GM18502 (cell line): ENCODE results near the gene MTA2.
A peak's percentile ranks its signal among the peaks of the same experiment; 100 is the strongest.

Experiments used
- ATAC-seq: cut with Tn5 transposase; IDR thresholded peaks from one replicate; pipeline ENCODE4 v1.9.1; 2021; ENCODE audit warnings: mild to moderate bottlenecking; ENCODE audit not compliant: unreplicated experiment, poor library complexity

Gene MTA2

DNA sequence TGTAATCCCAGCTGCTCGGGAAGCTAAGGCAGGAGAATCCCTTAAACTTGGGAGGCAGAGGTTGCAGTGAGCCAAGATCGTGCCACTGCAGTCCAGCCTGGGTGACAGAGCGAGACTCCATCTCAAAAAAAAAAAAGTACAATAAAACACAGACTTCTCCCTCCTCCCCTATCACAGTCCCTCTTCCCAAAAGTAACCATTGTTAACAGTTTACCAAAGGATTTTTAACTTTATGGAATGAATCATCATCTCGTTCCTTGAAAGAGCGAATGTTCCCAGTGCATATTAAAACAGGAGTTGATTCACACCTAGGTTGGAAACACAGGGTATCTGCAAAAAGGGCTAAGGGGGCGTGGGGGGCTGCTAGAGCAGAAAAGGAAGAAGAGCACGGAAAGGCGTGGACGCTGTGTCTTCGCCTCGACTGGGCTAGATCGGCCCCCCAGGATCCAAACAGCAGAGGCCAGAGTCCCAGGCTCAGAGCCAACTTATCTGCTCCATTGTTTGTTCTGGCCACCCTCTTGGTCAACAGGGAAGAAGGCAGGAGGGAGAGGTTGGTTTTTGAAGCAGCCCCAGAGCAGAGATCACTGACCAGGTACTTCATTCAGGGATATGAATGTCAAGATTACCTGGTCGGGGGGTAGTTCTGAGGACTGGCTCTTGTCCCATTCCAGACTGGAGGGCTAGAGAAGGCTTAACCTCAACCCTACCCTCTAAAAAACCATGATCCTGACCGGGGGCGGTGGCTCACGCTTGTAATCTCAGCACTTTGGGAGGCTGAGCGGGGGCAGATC, 52.9 kb downstream of the MTA2 start:
- ATAC-seq: no peak

DNA sequence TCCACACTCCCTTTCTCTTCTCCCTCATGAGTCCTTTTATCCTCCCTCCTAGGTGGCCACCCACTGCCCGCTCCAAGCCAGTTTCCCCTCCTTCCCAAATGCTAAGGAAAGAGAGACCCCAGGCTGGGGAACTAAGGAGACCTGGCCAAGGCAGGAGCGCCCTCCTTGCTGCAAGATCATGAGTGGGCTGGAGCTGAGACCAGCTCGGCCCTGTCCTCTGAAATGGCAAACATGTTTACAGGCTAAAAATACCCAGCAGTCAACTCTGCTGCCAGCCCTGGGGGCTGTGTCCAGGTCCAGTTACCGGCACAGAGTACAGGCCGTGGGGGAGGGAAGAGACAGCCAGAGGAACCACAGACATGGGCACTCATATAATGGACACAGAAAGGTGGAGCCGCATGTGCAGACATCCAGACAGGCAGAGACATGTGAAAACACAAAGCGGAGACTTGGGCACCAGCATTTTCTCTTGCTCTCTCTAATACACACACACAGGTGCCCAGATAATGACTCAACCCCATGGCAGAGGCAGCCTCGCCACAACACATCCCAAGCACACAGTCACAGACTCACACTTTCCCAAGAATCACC, 53.9 kb downstream of the MTA2 start:
- no peak for ATAC-seq

DNA sequence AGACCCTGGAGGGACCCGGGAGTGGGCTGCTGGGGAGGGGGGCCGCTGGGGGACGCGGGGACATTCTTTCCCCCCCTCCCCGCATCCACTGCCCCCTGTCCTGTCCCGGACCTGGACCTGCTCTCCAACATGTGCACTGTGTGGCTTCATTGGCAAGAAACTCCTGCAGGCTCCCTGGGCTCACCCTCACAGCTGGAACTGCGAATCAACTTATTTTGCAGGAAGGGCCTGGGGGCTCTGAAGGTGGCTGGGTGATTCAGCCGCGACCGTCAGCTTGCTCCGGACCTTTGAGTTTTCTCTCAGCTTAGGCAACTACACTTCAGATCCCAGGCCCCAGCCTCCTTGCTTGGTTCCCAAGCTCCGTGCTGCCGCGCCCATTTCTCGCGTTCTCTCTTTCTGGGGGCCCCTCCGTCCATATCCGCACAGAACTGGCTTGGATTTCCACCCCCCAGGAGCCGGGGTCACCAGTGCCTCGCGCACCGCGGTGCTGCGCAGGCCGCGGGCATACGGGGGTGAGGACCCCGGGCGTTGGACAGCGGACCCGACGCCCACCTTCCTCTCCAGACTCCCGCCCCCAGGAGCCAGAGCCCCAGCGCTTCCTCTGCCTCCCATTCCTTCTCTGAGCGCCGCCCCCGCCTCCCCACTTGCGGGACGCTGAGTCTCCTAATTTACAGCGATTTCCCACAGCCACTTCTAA, 54.6 kb downstream of the MTA2 start:
- ATAC-seq: no peak

DNA sequence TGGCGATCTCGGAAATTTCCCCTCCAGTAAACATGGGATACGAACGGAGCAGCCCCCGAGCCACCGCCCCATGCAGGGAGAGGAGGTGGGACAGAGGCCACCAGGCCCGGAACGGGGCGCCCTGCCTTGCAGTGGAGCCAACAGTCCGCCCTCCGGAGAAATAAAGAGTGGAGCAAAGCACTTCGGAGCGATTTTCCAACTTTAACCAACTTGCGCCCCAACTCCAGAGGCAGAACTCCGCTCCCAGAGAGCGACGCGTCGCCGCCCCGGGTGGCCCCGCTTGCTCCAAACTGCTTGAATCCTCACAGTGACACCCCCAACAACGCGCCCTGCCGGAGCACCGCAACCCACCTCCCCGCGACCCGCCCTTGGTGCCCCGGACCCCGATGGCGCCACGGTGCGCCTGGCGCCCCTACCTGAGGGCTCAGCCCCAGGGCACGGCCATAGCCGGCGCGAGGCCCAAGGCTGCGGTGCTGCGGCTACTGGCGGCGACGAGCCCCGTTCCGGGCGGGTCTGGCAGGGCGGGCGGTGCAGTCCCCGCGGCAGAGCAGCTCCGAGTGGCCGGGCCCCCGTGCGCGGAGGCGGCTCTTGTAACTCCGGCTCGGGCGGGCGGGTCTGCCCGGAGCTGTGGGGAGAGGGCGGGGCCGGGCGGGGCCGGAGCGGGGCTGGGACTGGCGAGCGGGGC, 55.3 kb downstream of the MTA2 start, which contains the start of gene AHNAK:
AHNAK (minus strand) TSS at position 563 of the 685 bp plus-strand sequence. CDS start 10,708 bp downstream, outside the sequence.
- peak; percentile 36 for ATAC-seq

DNA sequence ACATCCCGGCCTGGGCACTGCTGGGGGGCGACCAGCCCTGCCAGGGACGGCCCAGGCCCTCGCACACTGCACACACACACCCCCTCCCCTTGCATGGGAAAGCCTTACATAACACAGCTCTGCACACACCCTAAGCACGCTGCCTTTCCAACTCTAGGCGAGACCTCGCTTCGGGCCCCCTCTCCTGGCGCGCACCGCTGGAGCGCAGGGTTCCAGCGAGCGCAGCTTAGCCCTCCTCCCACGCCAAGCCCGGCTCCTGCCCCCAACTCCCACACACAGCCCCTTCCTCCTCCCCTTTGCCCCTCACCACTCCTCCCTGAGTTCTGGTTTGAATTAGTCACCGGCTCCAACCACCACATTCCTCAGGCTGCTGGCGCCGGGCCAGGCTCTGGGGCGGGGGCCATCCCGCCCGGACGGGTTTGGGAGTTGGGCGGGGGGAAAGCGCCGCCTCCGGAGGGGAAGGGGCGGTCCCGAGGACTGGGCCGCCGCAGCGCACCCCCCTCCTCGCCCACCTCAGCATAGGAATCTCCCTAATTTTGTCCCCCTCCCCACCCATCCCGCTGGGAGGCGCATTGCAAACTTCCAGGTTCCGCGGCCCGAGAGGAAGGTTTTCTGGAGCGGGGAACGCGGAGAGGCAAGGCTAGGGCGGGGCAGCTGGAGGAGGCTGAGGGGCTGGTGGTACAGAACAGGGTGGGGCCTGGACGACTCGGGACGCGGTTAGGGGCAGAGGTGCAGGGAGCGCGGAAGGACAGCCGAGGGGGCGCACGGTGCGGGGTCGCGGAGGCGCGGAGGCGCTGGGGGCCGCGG, 56.0 kb downstream of the MTA2 start:
- ATAC-seq: no peak

DNA sequence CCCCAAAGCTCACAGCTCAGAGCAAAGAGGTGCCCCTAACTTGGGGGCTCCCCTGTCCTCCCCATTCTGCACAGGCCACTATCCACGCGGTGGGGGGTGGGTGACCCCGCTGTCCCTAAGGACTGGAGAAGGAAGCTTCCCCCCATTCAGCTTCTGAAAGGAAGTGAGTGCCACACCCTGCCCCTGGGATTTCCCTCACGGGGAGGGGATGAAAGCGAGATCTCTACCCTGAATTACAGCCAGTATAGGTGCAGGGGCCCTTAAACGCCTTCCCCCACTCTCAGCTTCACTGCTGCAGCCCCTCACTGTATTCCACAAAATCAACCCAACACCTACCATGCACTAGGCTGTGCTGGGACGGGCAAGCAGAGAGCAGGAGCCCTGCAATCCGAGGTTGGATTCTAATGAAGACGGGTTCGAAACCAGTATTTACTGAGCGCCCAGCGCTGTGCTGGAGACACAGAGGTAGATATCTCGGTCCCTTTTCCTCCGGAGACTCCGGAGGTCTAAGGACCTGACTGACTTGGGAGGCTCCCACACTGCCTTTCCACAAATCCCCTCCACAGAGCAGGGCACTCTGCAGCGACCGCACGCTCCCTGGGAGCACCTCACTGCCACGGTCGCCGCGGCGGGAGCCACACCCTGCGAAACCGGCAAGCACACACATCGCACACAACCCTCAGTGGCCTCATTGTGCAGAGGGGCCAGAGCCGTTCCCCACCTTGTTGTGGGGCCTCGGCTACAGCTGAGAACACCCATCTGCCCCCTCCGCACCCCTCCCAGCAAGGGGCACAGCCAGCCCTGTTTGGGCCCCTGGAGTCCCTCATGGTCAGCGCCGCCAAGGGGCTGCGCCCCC, 56.9 kb downstream of the MTA2 start:
- no peak for ATAC-seq

DNA sequence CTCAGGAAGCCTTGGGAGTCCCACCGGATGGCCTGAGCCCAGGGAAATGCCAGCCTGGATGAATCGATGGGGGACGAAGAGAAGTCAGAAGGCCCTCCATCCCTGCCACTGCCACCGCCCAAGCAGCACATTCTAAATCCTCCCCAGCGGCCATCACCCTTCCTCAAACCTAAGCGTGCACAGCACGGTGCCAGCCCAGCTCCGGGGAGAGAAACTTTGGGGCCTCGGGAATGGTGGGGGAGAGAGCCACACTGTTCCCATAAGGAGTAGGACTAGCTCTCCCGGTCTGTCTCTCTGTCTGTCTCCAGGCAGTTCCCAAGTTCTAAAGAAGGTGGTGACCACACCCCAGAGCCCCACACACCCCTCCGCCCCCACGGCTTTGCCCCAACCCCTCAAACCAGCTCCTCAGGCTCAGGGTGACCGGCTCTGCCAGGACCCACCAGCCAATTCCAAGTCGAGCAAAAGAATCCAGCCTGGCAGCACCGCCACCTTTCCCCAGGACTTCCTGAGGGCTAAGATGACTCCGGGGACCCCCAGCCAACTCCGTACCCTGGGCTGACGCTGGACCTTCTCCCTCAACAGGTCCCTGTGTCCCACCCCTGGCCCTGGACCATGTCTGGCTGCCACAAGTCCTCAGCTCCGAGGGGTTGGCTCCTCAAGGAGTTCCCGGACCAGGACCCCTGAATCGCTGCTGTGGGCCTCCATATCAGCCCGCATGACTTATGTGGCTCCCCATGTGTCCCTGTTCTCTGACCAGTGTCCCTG, 57.8 kb downstream of the MTA2 start:
- no peak for ATAC-seq
